ENCODE data around the gene NHLH2. TPM values are rescaled to one million over a fixed set of nuclear protein-coding genes. Genes with fewer than 3 reads are reported as not detected.

The NHLH2 gene
- polyA plus RNA-seq, 2 of the 4 experiments (the other 2 are of a cell fraction): not detected

DNA sequence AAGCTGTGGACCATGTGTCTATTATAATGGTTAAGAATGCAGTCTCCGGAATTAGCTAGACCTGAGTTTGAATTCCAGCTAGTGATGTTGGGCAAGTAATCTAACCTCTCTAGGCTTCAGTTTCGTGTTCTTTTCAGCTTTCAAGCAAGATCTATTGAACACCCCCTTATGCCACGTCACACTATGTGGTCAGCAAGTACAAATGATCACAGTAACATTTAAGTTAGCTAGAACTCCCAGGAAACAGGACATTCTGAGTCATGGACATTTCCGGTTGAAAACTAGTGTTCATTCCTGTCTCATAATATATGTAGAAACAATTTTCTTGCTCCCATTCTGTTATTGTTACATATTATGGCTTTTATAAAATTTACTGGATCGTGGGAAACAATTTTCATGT is 34.0 kb upstream of the NHLH2 start:
- ChIA-PET CTCF (no interaction called here), POLR2A (no interaction called here)
- FAIRE-seq (no peak), ATAC-seq (no peak), DNase-seq (ENCODE audit: low read depth in 1 of 2, low spot score in 1 of 2) (no peak)
- Histone ChIP-seq H3K27ac (no peak overlapping the region), H3K4me1 (no peaks in the 10 kb centered on the region), H3K9me3 (no peaks in the 10 kb centered on the region), H3K4me3 (no peak overlapping the region), H3K4me2 (no peak overlapping the region)
- WGBS (ENCODE audit: missing lambda C conversion rate): 30% methylated on average over 5 of the region's 5 CpGs
- TF ChIP-seq ESRRA (IDR thresholded peaks at IDR 0.05; ENCODE audit: borderline replicate concordance, low read length) (no peak), RNF2 (IDR thresholded peaks at IDR 0.05; ENCODE audit: borderline replicate concordance, low read depth) (no peak), CBX8 (IDR thresholded peaks at IDR 0.05) (no peak), KDM1A (IDR thresholded peaks at IDR 0.05; ENCODE audit: low read depth) (no peak), EHMT2 (IDR thresholded peaks at IDR 0.05; ENCODE audit: low read depth) (no peak), MAFK (IDR thresholded peaks at IDR 0.05; ENCODE audit: partially characterized antibody) (no peak)
- TF ChIP-seq, protein P1, sequence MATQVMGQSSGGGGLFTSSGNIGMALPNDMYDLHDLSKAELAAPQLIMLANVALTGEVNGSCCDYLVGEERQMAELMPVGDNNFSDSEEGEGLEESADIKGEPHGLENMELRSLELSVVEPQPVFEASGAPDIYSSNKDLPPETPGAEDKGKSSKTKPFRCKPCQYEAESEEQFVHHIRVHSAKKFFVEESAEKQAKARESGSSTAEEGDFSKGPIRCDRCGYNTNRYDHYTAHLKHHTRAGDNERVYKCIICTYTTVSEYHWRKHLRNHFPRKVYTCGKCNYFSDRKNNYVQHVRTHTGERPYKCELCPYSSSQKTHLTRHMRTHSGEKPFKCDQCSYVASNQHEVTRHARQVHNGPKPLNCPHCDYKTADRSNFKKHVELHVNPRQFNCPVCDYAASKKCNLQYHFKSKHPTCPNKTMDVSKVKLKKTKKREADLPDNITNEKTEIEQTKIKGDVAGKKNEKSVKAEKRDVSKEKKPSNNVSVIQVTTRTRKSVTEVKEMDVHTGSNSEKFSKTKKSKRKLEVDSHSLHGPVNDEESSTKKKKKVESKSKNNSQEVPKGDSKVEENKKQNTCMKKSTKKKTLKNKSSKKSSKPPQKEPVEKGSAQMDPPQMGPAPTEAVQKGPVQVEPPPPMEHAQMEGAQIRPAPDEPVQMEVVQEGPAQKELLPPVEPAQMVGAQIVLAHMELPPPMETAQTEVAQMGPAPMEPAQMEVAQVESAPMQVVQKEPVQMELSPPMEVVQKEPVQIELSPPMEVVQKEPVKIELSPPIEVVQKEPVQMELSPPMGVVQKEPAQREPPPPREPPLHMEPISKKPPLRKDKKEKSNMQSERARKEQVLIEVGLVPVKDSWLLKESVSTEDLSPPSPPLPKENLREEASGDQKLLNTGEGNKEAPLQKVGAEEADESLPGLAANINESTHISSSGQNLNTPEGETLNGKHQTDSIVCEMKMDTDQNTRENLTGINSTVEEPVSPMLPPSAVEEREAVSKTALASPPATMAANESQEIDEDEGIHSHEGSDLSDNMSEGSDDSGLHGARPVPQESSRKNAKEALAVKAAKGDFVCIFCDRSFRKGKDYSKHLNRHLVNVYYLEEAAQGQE (IDR thresholded peaks at IDR 0.05): no peak

DNA sequence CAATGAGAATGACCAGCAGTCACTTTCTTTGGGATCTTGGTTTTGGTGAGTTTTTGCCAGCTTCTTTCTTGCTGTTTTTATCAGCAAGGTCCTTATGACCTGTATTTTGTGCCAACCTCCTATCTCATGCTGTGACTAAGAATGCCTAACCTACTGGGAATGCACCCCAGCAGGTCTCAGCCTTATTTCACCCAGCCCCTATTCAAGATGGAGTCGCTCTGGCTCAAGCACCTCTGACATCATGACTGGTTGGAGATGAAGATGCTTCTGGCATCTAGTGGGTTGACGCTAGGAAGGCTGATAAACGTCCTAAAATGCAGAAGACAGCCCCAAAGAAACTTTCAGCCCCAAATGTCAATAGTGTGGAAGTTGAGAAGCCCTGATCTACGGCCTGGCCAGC is 33.6 kb upstream of the NHLH2 start:
- Histone ChIP-seq H3K4me2 (no peak overlapping the region), H3K4me3 (no peak overlapping the region), H3K27ac (no peak overlapping the region), H3K4me1 (no peaks in the 10 kb centered on the region), H3K9me3 (no peaks in the 10 kb centered on the region)
- TF ChIP-seq NPAS2 (CRISPR knock-in tag; IDR thresholded peaks at IDR 0.05; ENCODE audit: borderline replicate concordance) (no peak), GATA3 (IDR thresholded peaks at IDR 0.05; ENCODE audit: borderline replicate concordance) (no peak), FOSL2 (IDR thresholded peaks at IDR 0.05) (no peak), FOSL2 (CRISPR knock-in tag; IDR thresholded peaks at IDR 0.05) (no peak), RARB (CRISPR knock-in tag; IDR thresholded peaks at IDR 0.05) (no peak), FOSB (CRISPR knock-in tag; IDR thresholded peaks at IDR 0.05) (no peak), EP300 (IDR thresholded peaks at IDR 0.05) (no peak), ESRRA (IDR thresholded peaks at IDR 0.05; ENCODE audit: borderline replicate concordance, low read length) (no peak), TFCP2L1 (CRISPR knock-in tag; IDR thresholded peaks at IDR 0.05) (no peak), HOXB5 (CRISPR knock-in tag; IDR thresholded peaks at IDR 0.05) (no peak), ZNF302 (CRISPR knock-in tag; IDR thresholded peaks at IDR 0.05) (no peak), PHF8 (IDR thresholded peaks at IDR 0.05; ENCODE audit: borderline replicate concordance, low read depth) (no peak), CBX2 (IDR thresholded peaks at IDR 0.05; ENCODE audit: borderline replicate concordance, low read depth) (no peak)
- TF ChIP-seq, protein P2, sequence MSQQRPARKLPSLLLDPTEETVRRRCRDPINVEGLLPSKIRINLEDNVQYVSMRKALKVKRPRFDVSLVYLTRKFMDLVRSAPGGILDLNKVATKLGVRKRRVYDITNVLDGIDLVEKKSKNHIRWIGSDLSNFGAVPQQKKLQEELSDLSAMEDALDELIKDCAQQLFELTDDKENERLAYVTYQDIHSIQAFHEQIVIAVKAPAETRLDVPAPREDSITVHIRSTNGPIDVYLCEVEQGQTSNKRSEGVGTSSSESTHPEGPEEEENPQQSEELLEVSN (IDR thresholded peaks at IDR 0.05; ENCODE audit: borderline replicate concordance, low read depth): no peak
- TF ChIP-seq, protein P3, sequence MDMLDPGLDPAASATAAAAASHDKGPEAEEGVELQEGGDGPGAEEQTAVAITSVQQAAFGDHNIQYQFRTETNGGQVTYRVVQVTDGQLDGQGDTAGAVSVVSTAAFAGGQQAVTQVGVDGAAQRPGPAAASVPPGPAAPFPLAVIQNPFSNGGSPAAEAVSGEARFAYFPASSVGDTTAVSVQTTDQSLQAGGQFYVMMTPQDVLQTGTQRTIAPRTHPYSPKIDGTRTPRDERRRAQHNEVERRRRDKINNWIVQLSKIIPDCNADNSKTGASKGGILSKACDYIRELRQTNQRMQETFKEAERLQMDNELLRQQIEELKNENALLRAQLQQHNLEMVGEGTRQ (IDR thresholded peaks at IDR 0.05): no peak
- POLR2A ChIA-PET: no interaction called here
- ATAC-seq (no peak), FAIRE-seq (no peak), DNase-seq (ENCODE audit: low read depth in 1 of 2, low spot score in 1 of 2) (no peak)
- CTCF ChIA-PET: no interaction called here
- WGBS (ENCODE audit: missing lambda C conversion rate): 6% methylated on average over 4 of the region's 4 CpGs

All from A549 (cell line).